ENCODE measurements around the gene ANK2. TPM values are rescaled to one million over a fixed set of nuclear protein-coding genes. Genes with fewer than 3 reads are reported as not detected.

Gene ANK2
- total and polyA plus RNA-seq, 2 experiments from 2014 or later, result 7.7 to 40.4 TPM

- Histone ChIP-seq H4K20me1 (replicated peaks; ENCODE audit: insufficient read depth) (no peaks in the 10 kb centered on the region), H3K4me2 (no peak overlapping the region), H3K27me3 (ENCODE audit: insufficient read depth) (no peaks in the 10 kb centered on the region), H3K4me3 (no peak overlapping the region), H3F3A (replicated peaks; ENCODE audit: low read depth) (0 out of 2 replicates have a peak, but pooled peaks cover 3% of the 10 kb centered on the region), H3K27ac (ENCODE audit: low read depth) (no peak overlapping the region), H2AFZ (no peak overlapping the region), H3K36me3 (ENCODE audit: insufficient read depth) (no peaks in the 10 kb centered on the region), H3K9me2 (ENCODE audit: insufficient read depth) (no peaks in the 10 kb centered on the region), H3K79me2 (replicated peaks; ENCODE audit: insufficient read depth) (no peaks in the 10 kb centered on the region), H3K4me1 (ENCODE audit: insufficient read depth) (no peaks in the 10 kb centered on the region)
- Mint-ChIP-seq H3K27me3 (ENCODE audit: insufficient read depth, low read depth, poor library complexity) (no peaks in the 10 kb centered on the region), H3K36me3 (ENCODE audit: low read depth) (no peaks in the 10 kb centered on the region), H3K9me3 (no peaks in the 10 kb centered on the region), H3K4me3 (no peak overlapping the region), H3K27ac (no peak overlapping the region), H3K4me1 (peaks cover 3% of the 10 kb centered on the region; the same call in 1 of the 3 replicates)
- DNase-seq (ENCODE audit: low spot score) (no peak), ATAC-seq (no peak)
- TF ChIP-seq POLR2AphosphoS5 (IDR thresholded peaks at IDR 0.05; ENCODE audit: low read depth) (no peak), ZNF331 (CRISPR knock-in tag; IDR thresholded peaks at IDR 0.05; ENCODE audit: low read depth) (no peak), CREB1 (CRISPR knock-in tag; IDR thresholded peaks at IDR 0.05; ENCODE audit: low read depth) (no peak), EZH2phosphoT487 (IDR thresholded peaks at IDR 0.05; ENCODE audit: unreplicated experiment) (no peak), NANOG (IDR thresholded peaks at IDR 0.05; ENCODE audit: borderline replicate concordance) (no peak), JUNB (IDR thresholded peaks at IDR 0.05; ENCODE audit: unreplicated experiment) (no peak), EZH2 (IDR thresholded peaks at IDR 0.05; ENCODE audit: low read depth, unreplicated experiment) (no peak), ZNF462 (CRISPR knock-in tag; IDR thresholded peaks at IDR 0.05) (no peak), REST (IDR thresholded peaks at IDR 0.05; ENCODE audit: unreplicated experiment) (no peak), CTCF (conservative IDR thresholded peaks at IDR 0.05; ENCODE audit: low read depth in 2 of 2) (no peak; a peak in 1 of 4 replicates), ZNF114 (CRISPR knock-in tag; IDR thresholded peaks at IDR 0.05) (no peak), STAT1 (IDR thresholded peaks at IDR 0.05; ENCODE audit: unreplicated experiment) (no peak), ETS1 (IDR thresholded peaks at IDR 0.05) (no peak)
Measured at GRCh38 chr4:113006632-113007031, 42.8 kb upstream of the ANK2 start.
